Mesendoderm (in vitro differentiated cells): ENCODE results near the gene PLB1.

Experiments
- DNase-seq: peaks from one replicate; pipeline ENCODE4 v3.0.0; 2013
- H2AK5ac ChIP-seq: 2 replicates; pipeline ENCODE4 v1.6.1; 2013; ENCODE audit warnings: low read length, inconsistent platforms
- H2BK120ac ChIP-seq: 2 replicates; pipeline ENCODE4 v1.6.1; 2013; ENCODE audit warnings: low read depth, mild to moderate bottlenecking, low read length, moderate library complexity, mixed read lengths
- H2BK15ac ChIP-seq: replicated peaks from 2 replicates; pipeline ENCODE4 v1.6.1; 2013; ENCODE audit warnings: low read depth, mild to moderate bottlenecking, moderate library complexity
- H2BK5ac ChIP-seq: 2 replicates; pipeline ENCODE4 v1.6.1; 2013; ENCODE audit warnings: low read length, inconsistent platforms
- H3K18ac ChIP-seq: 2 replicates; pipeline ENCODE4 v1.6.1; 2013; ENCODE audit warnings: mild to moderate bottlenecking, low read length, mixed read lengths
- H3K23ac ChIP-seq: one replicate; pipeline ENCODE4 v1.6.1; 2013; ENCODE audit warnings: low read length
- H3K27ac ChIP-seq: 2 replicates; pipeline ENCODE4 v1.5.1; 2013; ENCODE audit warnings: low read depth, mild to moderate bottlenecking, inconsistent platforms, low read length, moderate library complexity
- H3K27me3 ChIP-seq: 2 replicates; pipeline ENCODE4 v1.6.1; 2013; ENCODE audit warnings: low read length, control low read depth, mild to moderate bottlenecking, inconsistent platforms; ENCODE audit not compliant: insufficient read depth, poor library complexity
- H3K36me3 ChIP-seq: 2 replicates; pipeline ENCODE4 v1.6.1; 2013; ENCODE audit warnings: low read length, inconsistent platforms; ENCODE audit not compliant: control insufficient read depth, insufficient read depth
- H3K4ac ChIP-seq: one replicate; pipeline ENCODE4 v1.6.1; 2013; ENCODE audit warnings: low read depth, mild to moderate bottlenecking, low read length, moderate library complexity
- H3K4me1 ChIP-seq: 2 replicates; pipeline ENCODE4 v1.6.1; 2013; ENCODE audit warnings: low read depth, low read length, inconsistent platforms; ENCODE audit not compliant: control insufficient read depth
- H3K4me2 ChIP-seq: 2 replicates; pipeline ENCODE4 v1.6.1; 2013; ENCODE audit warnings: low read length
- H3K4me3 ChIP-seq: 2 replicates; pipeline ENCODE4 v1.5.1; 2013; ENCODE audit warnings: mild to moderate bottlenecking, low read length
- H3K56ac ChIP-seq: one replicate; pipeline ENCODE4 v1.6.1; 2013; ENCODE audit warnings: low read length
- H3K79me1 ChIP-seq: 2 replicates; pipeline ENCODE4 v1.6.1; 2013; ENCODE audit warnings: low read length, inconsistent platforms
- H3K79me2 ChIP-seq: 2 replicates; pipeline ENCODE4 v1.6.1; 2013; ENCODE audit warnings: mild to moderate bottlenecking, low read length; ENCODE audit not compliant: control insufficient read depth, insufficient read depth
- H3K9ac ChIP-seq: 2 replicates; pipeline ENCODE4 v1.6.1; 2013; ENCODE audit warnings: low read length, inconsistent platforms
- H4K5ac ChIP-seq: one replicate; pipeline ENCODE4 v1.6.1; 2013; ENCODE audit warnings: low read length
- H4K8ac ChIP-seq: one replicate; pipeline ENCODE4 v1.6.1; 2013; ENCODE audit warnings: low read depth, mild to moderate bottlenecking, control low read depth, low read length, moderate library complexity
- WGBS: extraction: QIAGEN DNeasy Blood & Tissue Kit; methylation state at CpG from one replicate; pipeline ENCODE4 v1.1.7; 2013; ENCODE audit warnings: low lambda C conversion rate, missing lambda C conversion rate; ENCODE audit not compliant: insufficient coverage; ENCODE audit errors: extremely low coverage; 5-methylcytosine and 5-hydroxymethylcytosine counted together

Gene PLB1

GRCh38 chr2:28676152-28676835 lies 180.4 kb downstream of the PLB1 start:
- Histone ChIP-seq H3K23ac (no peak overlapping the region), H3K9ac (no peak overlapping the region), H4K8ac (no peak overlapping the region), H3K4me1 (no peaks in the 10 kb centered on the region), H2BK120ac (no peak overlapping the region), H3K27ac (no peak overlapping the region), H3K36me3 (no peaks in the 10 kb centered on the region), H3K27me3 (no peaks in the 10 kb centered on the region), H3K4me3 (no peak overlapping the region), H3K4ac (no peak overlapping the region), H3K56ac (no peak overlapping the region), H2BK15ac (no peak overlapping the region), H3K18ac (no peak overlapping the region), H3K4me2 (no peak overlapping the region), H3K79me2 (no peaks in the 10 kb centered on the region), H2AK5ac (no peak overlapping the region), H3K79me1 (no peaks in the 10 kb centered on the region), H2BK5ac (no peak overlapping the region), H4K5ac (no peak overlapping the region)
- no CpG with 5 or more reads among the region's 5 CpGs for WGBS
- DNase-seq, result no peak

GRCh38 chr2:28678175-28678855 lies 182.5 kb downstream of the PLB1 start:
- no peak overlapping the region for H3K27ac ChIP-seq
- no peak overlapping the region for H4K5ac ChIP-seq
- H3K4me1 ChIP-seq, result no peaks in the 10 kb centered on the region
- no peak overlapping the region for H3K23ac ChIP-seq
- no peak overlapping the region for H3K4me3 ChIP-seq
- DNase-seq, result no peak
- H3K56ac ChIP-seq, result no peak overlapping the region
- no peak overlapping the region for H3K9ac ChIP-seq
- H2BK5ac ChIP-seq, result no peak overlapping the region
- no peak overlapping the region for H3K18ac ChIP-seq
- no peak overlapping the region for H4K8ac ChIP-seq
- no peaks in the 10 kb centered on the region for H3K79me2 ChIP-seq
- H2AK5ac ChIP-seq, result no peak overlapping the region
- no peaks in the 10 kb centered on the region for H3K36me3 ChIP-seq
- H3K79me1 ChIP-seq, result no peaks in the 10 kb centered on the region
- H3K27me3 ChIP-seq, result no peaks in the 10 kb centered on the region
- no peak overlapping the region for H3K4ac ChIP-seq
- H3K4me2 ChIP-seq, result no peak overlapping the region
- WGBS, result no CpG with 5 or more reads among the region's 11 CpGs
- no peak overlapping the region for H2BK120ac ChIP-seq
- no peak overlapping the region for H2BK15ac ChIP-seq

GRCh38 chr2:28678944-28679343 lies 183.1 kb downstream of the PLB1 start:
- Histone ChIP-seq H3K4me3 (no peak overlapping the region), H3K4me1 (peaks cover 2% of the 10 kb centered on the region), H3K27ac (no peak overlapping the region), H2AK5ac (no peak overlapping the region), H3K36me3 (no peaks in the 10 kb centered on the region), H3K79me1 (no peaks in the 10 kb centered on the region), H3K56ac (no peak overlapping the region), H3K18ac (no peak overlapping the region), H3K9ac (no peak overlapping the region), H3K27me3 (no peaks in the 10 kb centered on the region), H2BK15ac (no peak overlapping the region), H3K4me2 (no peak overlapping the region), H3K23ac (no peak overlapping the region), H4K8ac (no peak overlapping the region), H3K79me2 (no peaks in the 10 kb centered on the region), H2BK120ac (no peak overlapping the region), H4K5ac (no peak overlapping the region), H3K4ac (no peak overlapping the region), H2BK5ac (no peak overlapping the region)
- DNase-seq, result no peak
- WGBS, result no CpG with 5 or more reads among the region's 1 CpG

- no peak overlapping the region for H3K9ac ChIP-seq
- no peak overlapping the region for H3K27ac ChIP-seq
- DNase-seq, result no peak
- no peak overlapping the region for H4K8ac ChIP-seq
- no peak overlapping the region for H3K4ac ChIP-seq
- no peak overlapping the region for H2AK5ac ChIP-seq
- no peak overlapping the region for H3K4me3 ChIP-seq
- H3K4me1 ChIP-seq, result peaks cover 2% of the 10 kb centered on the region
- no CpG with 5 or more reads among the region's 6 CpGs for WGBS
- H3K79me2 ChIP-seq, result no peaks in the 10 kb centered on the region
- no peaks in the 10 kb centered on the region for H3K27me3 ChIP-seq
- no peaks in the 10 kb centered on the region for H3K36me3 ChIP-seq
- H3K79me1 ChIP-seq, result no peaks in the 10 kb centered on the region
- H3K23ac ChIP-seq, result no peak overlapping the region
- no peak overlapping the region for H2BK15ac ChIP-seq
- no peak overlapping the region for H3K18ac ChIP-seq
- no peak overlapping the region for H2BK120ac ChIP-seq
- no peak overlapping the region for H3K56ac ChIP-seq
- H2BK5ac ChIP-seq, result no peak overlapping the region
- H3K4me2 ChIP-seq, result no peak overlapping the region
- H4K5ac ChIP-seq, result no peak overlapping the region
Measured at GRCh38 chr2:28680657-28681056, 184.8 kb downstream of the PLB1 start.

- H3K4me1 ChIP-seq, result peaks cover 2% of the 10 kb centered on the region
Measured at GRCh38 chr2:28681158-28681571, 185.3 kb downstream of the PLB1 start.

GRCh38 chr2:28681606-28682005 lies 185.7 kb downstream of the PLB1 start:
- Histone ChIP-seq H3K79me2 (no peaks in the 10 kb centered on the region), H3K36me3 (no peaks in the 10 kb centered on the region), H3K4me2 (no peak overlapping the region), H2BK120ac (no peak overlapping the region), H3K4me3 (no peak overlapping the region), H4K8ac (no peak overlapping the region), H3K4ac (no peak overlapping the region), H3K27me3 (no peaks in the 10 kb centered on the region), H3K4me1 (peaks cover 2% of the 10 kb centered on the region), H2BK15ac (no peak overlapping the region), H3K79me1 (no peaks in the 10 kb centered on the region), H4K5ac (no peak overlapping the region), H3K18ac (no peak overlapping the region), H2BK5ac (no peak overlapping the region), H3K23ac (no peak overlapping the region), H2AK5ac (no peak overlapping the region), H3K9ac (no peak overlapping the region), H3K27ac (no peak overlapping the region), H3K56ac (no peak overlapping the region)
- no peak for DNase-seq

More at GRCh38 chr2:28681158-28681571, 185.3 kb downstream of the PLB1 start:
- Histone ChIP-seq H3K18ac (no peak overlapping the region), H3K27ac (no peak overlapping the region), H3K4me3 (no peak overlapping the region), H3K4me2 (no peak overlapping the region), H3K79me2 (no peaks in the 10 kb centered on the region), H3K56ac (no peak overlapping the region), H2BK5ac (no peak overlapping the region), H4K5ac (no peak overlapping the region), H2AK5ac (no peak overlapping the region), H3K23ac (no peak overlapping the region), H3K27me3 (no peaks in the 10 kb centered on the region), H3K36me3 (no peaks in the 10 kb centered on the region), H4K8ac (no peak overlapping the region), H3K79me1 (no peaks in the 10 kb centered on the region), H3K4ac (no peak overlapping the region), H3K9ac (no peak overlapping the region), H2BK120ac (no peak overlapping the region), H2BK15ac (no peak overlapping the region)
- no peak for DNase-seq
- WGBS, result no CpG with 5 or more reads among the region's 4 CpGs
